Activated CD4-positive, alpha-beta T cell treated with anti-CD3 and anti-CD28 coated beads for 48 hours (primary cell): ENCODE results near the gene GZF1.

Experiments used
- DNase-seq: peaks from one replicate; pipeline ENCODE4 v3.0.0-alpha.2; 2020

GZF1 gene

GRCh38 chr20:23370873-23371272 is 8.9 kb downstream of the GZF1 start:
- no peak for DNase-seq

GRCh38 chr20:23371496-23371895 is 9.5 kb downstream of the GZF1 start:
- DNase-seq, result no peak

GRCh38 chr20:23374441-23374840 is 12.5 kb downstream of the GZF1 start:
- no peak for DNase-seq

GRCh38 chr20:23375827-23376226 is 13.8 kb downstream of the GZF1 start:
- DNase-seq, result no peak

GRCh38 chr20:23379772-23380171 is 17.8 kb downstream of the GZF1 start:
- DNase-seq, result no peak

- no peak for DNase-seq
Measured at GRCh38 chr20:23381876-23382275, 19.9 kb downstream of the GZF1 start.

- no peak for DNase-seq
Measured at GRCh38 chr20:23386304-23387117, 24.5 kb downstream of the GZF1 start.

GRCh38 chr20:23387118-23387443 is 25.1 kb downstream of the GZF1 start:
- DNase-seq, result no peak

- DNase-seq, result no peak
Measured at GRCh38 chr20:23390091-23390774, 28.3 kb downstream of the GZF1 start.

GRCh38 chr20:23391707-23392310 is 29.8 kb downstream of the GZF1 start:
- no peak for DNase-seq

- no peak for DNase-seq
Measured at GRCh38 chr20:23393996-23394775, 32.2 kb downstream of the GZF1 start.

- DNase-seq, result no peak
Measured at GRCh38 chr20:23396950-23397627, 35.1 kb downstream of the GZF1 start.

- DNase-seq, result no peak
Measured at GRCh38 chr20:23397961-23398360, 36.0 kb downstream of the GZF1 start.

GRCh38 chr20:23399568-23400241 is 37.7 kb downstream of the GZF1 start:
- no peak for DNase-seq

GRCh38 chr20:23401051-23401450 is 39.1 kb downstream of the GZF1 start:
- no peak for DNase-seq

GRCh38 chr20:23403751-23404150 is 41.8 kb downstream of the GZF1 start:
- no peak for DNase-seq

GRCh38 chr20:23404196-23404595 is 42.2 kb downstream of the GZF1 start:
- no peak for DNase-seq

- DNase-seq, result no peak
Measured at GRCh38 chr20:23406880-23407279, 44.9 kb downstream of the GZF1 start.

- DNase-seq, result no peak
Measured at GRCh38 chr20:23407781-23408464, 45.9 kb downstream of the GZF1 start.

- no peak for DNase-seq
Measured at GRCh38 chr20:23408957-23409356, 47.0 kb downstream of the GZF1 start.

GRCh38 chr20:23409800-23410199 is 47.8 kb downstream of the GZF1 start:
- DNase-seq, result no peak
